NCI-H526 treated with DMSO at 0.1 percent for 48 hours (cell line): ENCODE data around the gene NKX2-3.

Source experiments
- DNase-seq: peaks from one replicate; lab custom pipeline; 2025; lab: John Stamatoyannopoulos, UW

Gene NKX2-3

GRCh38 chr10:99539120-99539519 is 6.4 kb downstream of the NKX2-3 start:
- no peak for DNase-seq

GRCh38 chr10:99539820-99540219 is 7.1 kb downstream of the NKX2-3 start:
- DNase-seq: no peak

GRCh38 chr10:99540306-99540656 is 7.5 kb downstream of the NKX2-3 start:
- DNase-seq: no peak

- DNase-seq: no peak
These were observed 8.2 kb downstream of the NKX2-3 start for GRCh38 chr10:99540657-99541531.

- no peak for DNase-seq
These were observed 11.6 kb downstream of the NKX2-3 start for GRCh38 chr10:99544322-99544721.

- DNase-seq: no peak
These were observed 15.3 kb downstream of the NKX2-3 start for GRCh38 chr10:99548041-99548530.

- DNase-seq: no peak
These were observed 18.4 kb downstream of the NKX2-3 start for GRCh38 chr10:99551158-99551557.

- DNase-seq: no peak
These were observed 18.9 kb downstream of the NKX2-3 start for GRCh38 chr10:99551616-99552015.

GRCh38 chr10:99555371-99555770 is 22.6 kb downstream of the NKX2-3 start:
- no peak for DNase-seq

- no peak for DNase-seq
These were observed 23.2 kb downstream of the NKX2-3 start for GRCh38 chr10:99555825-99556523.

- no peak for DNase-seq
These were observed 24.3 kb downstream of the NKX2-3 start for GRCh38 chr10:99557044-99557443.

- no peak for DNase-seq
These were observed 26.0 kb downstream of the NKX2-3 start for GRCh38 chr10:99558708-99559107.

GRCh38 chr10:99560277-99561126 is 27.8 kb downstream of the NKX2-3 start:
- DNase-seq: peak; percentile 14

GRCh38 chr10:99562631-99563030 is 29.9 kb downstream of the NKX2-3 start:
- DNase-seq: no peak

GRCh38 chr10:99564361-99564760 is 31.6 kb downstream of the NKX2-3 start:
- no peak for DNase-seq

- DNase-seq: no peak
These were observed 32.4 kb downstream of the NKX2-3 start for GRCh38 chr10:99565166-99565565.

GRCh38 chr10:99569253-99569939 is 36.7 kb downstream of the NKX2-3 start:
- DNase-seq: no peak

- no peak for DNase-seq
These were observed 37.2 kb downstream of the NKX2-3 start for GRCh38 chr10:99569961-99570360.

GRCh38 chr10:99571816-99572215 is 39.1 kb downstream of the NKX2-3 start:
- no peak for DNase-seq

GRCh38 chr10:99573790-99574189 is 41.0 kb downstream of the NKX2-3 start:
- no peak for DNase-seq

GRCh38 chr10:99579971-99580370 is 47.2 kb downstream of the NKX2-3 start:
- DNase-seq: no peak
